ENCODE data around the gene MTHFD2L. TPM values are rescaled to one million over a fixed set of nuclear protein-coding genes. Genes with fewer than 3 reads are reported as not detected.
"Not testable (repeated sequence)": the region's sequence is repeated elsewhere in the genome, so short reads cannot be mapped to it uniquely, and the experiment has no call there.

MTHFD2L gene
- total RNA-seq, 1 donor from 2014 or later: 14.1 TPM

GRCh38 chr4:74127745-74128144 is 30.2 kb upstream of the MTHFD2L start:
- Histone ChIP-seq H3K36me3 (no peaks in the 10 kb centered on the region), H3K27ac (no peak overlapping the region), H3K4me3 (no peak overlapping the region), H3K4me1 (no peaks in the 10 kb centered on the region), H3K9me3 (no peaks in the 10 kb centered on the region), H3K27me3 (no peaks in the 10 kb centered on the region)
- intact Hi-C loops (cut with DNase I): no loop called here
- TF ChIP-seq CTCF (IDR thresholded peaks at IDR 0.05): no peak
- DNase-seq: no peak
- ATAC-seq: no peak

- H3K4me1 ChIP-seq; H3K27me3 ChIP-seq; intact Hi-C loops (cut with DNase I); H3K27ac ChIP-seq; DNase-seq; H3K9me3 ChIP-seq; ATAC-seq; H3K4me3 ChIP-seq; H3K36me3 ChIP-seq: not testable (repeated sequence)
Observed at GRCh38 chr4:74130843-74131242, 27.1 kb upstream of the MTHFD2L start.

DNA sequence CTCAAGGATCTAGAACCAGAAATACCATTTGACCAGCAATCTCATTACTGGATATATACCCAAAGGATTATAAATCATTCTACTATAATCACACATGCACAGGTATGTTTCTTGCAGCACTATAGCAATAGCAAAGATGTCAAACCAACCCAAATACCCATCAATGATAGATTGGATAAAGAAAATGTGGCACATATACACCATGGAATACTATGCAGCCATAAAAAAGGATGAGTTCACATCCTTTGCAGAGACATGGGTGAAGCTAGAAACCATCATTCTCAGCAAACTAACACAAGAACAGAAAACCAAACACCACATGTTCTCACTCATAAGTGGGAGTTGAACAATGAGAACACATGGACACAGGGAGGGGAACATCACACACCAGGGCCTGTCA is 25.7 kb upstream of the MTHFD2L start:
- H3K36me3 ChIP-seq; H3K4me3 ChIP-seq; H3K27ac ChIP-seq; H3K27me3 ChIP-seq; H3K9me3 ChIP-seq; intact Hi-C loops (cut with DNase I); DNase-seq; H3K4me1 ChIP-seq; ATAC-seq: not testable (repeated sequence)

- H3K36me3 ChIP-seq: no peaks in the 10 kb centered on the region
- H3K4me3 ChIP-seq: no peak overlapping the region
- no peaks in the 10 kb centered on the region for H3K4me1 ChIP-seq
- no peak for ATAC-seq
- no peaks in the 10 kb centered on the region for H3K27me3 ChIP-seq
- DNase-seq: no peak
- H3K9me3 ChIP-seq: no peaks in the 10 kb centered on the region
- intact Hi-C loops (cut with DNase I): no loop called here
- TF ChIP-seq CTCF (IDR thresholded peaks at IDR 0.05): no peak
- no peak overlapping the region for H3K27ac ChIP-seq
Observed at GRCh38 chr4:74132944-74133343, 25.0 kb upstream of the MTHFD2L start.

GRCh38 chr4:74133786-74134499 is 24.0 kb upstream of the MTHFD2L start:
- H3K9me3 ChIP-seq: no peaks in the 10 kb centered on the region
- H3K27me3 ChIP-seq: no peaks in the 10 kb centered on the region
- DNase-seq: peak; percentile 80
- H3K4me3 ChIP-seq: no peak overlapping the region
- no peaks in the 10 kb centered on the region for H3K4me1 ChIP-seq
- H3K36me3 ChIP-seq: no peaks in the 10 kb centered on the region
- no peak overlapping the region for H3K27ac ChIP-seq
- peak; percentile 99 for ATAC-seq
- intact Hi-C loops (cut with DNase I): no loop called here
- peak; percentile 83 for TF ChIP-seq CTCF (IDR thresholded peaks at IDR 0.05)

- ATAC-seq (no peak), DNase-seq (no peak)
- H3K36me3 ChIP-seq: no peaks in the 10 kb centered on the region
- H3K27ac ChIP-seq: no peak overlapping the region
- TF ChIP-seq CTCF (IDR thresholded peaks at IDR 0.05): no peak
- intact Hi-C loops (cut with DNase I): no loop called here
- no peaks in the 10 kb centered on the region for H3K9me3 ChIP-seq
- no peak overlapping the region for H3K4me3 ChIP-seq
- H3K4me1 ChIP-seq: no peaks in the 10 kb centered on the region
- no peaks in the 10 kb centered on the region for H3K27me3 ChIP-seq
Observed at GRCh38 chr4:74134500-74134852, 23.4 kb upstream of the MTHFD2L start.
